K562 (cell line): Measurements from ENCODE around the gene STEAP3.

Experiments used
- NFE2 ChIP-seq: IDR thresholded peaks from 2 replicates; pipeline ENCODE4 v1.6.1; 2014; ENCODE audit warnings: antibody characterized with exemption, low read depth
- RAD21 ChIP-seq, 2 experiments: fragments of 250-450 bp in 1 of 2; fragments of 450-650 bp in 1 of 2; sonication (Bioruptor Pico) in 1 of 2; formaldehyde crosslinking in 1 of 2; IDR thresholded peaks in 1 of 2; conservative IDR thresholded peaks in 1 of 2; 2 replicates each; pipeline versions ENCODE4 v1.4.0 to v1.8.0; 2020 to 2022; ENCODE audit warnings: mild to moderate bottlenecking in 2 of 2, moderate library complexity in 1 of 2
- SIX5 ChIP-seq, 2 experiments: IDR thresholded peaks; 2 replicates each; pipeline ENCODE4 v1.6.1; 2011; ENCODE audit warnings: low read length in 2 of 2, borderline replicate concordance in 1 of 2, low read depth in 1 of 2, mild to moderate bottlenecking in 1 of 2, moderate library complexity in 1 of 2; ENCODE audit not compliant: insufficient read depth in 1 of 2
- TF ChIP-seq, protein P1 (sequence below): sonication (generic); formaldehyde crosslinking; IDR thresholded peaks from 2 replicates; pipeline ENCODE4 v1.9.0; 2022; ENCODE audit warnings: mild to moderate bottlenecking, missing genetic modification reagents
- TF ChIP-seq, protein P2 (sequence below), 2 experiments: fragments of 450-650 bp; IDR thresholded peaks; 2 replicates each; pipeline ENCODE4 v1.6.1; 2016; ENCODE audit warnings: mild to moderate bottlenecking in 2 of 2, borderline replicate concordance in 1 of 2, low read depth in 1 of 2, moderate library complexity in 1 of 2

DNA sequence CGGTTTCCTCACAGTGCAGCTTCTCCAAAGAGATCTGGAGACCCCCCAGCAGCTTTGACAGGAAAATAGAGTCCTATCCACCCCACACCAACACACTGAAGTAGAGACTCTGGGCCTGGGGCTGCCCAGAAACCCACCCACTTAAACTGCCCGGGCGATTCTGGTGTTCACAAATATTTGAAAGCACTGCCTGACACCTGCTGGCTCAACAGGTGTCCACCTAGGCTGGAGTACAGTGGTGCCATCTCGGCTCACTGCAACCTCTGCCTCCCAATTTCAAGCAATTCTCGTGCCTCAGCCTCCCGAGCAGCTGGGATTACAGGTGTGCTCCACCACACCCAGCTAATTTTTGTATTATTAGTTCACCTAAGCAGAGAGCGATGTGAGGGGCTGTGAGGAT lies 5.3 kb downstream of the STEAP3 start:
- TF ChIP-seq, protein P1, sequence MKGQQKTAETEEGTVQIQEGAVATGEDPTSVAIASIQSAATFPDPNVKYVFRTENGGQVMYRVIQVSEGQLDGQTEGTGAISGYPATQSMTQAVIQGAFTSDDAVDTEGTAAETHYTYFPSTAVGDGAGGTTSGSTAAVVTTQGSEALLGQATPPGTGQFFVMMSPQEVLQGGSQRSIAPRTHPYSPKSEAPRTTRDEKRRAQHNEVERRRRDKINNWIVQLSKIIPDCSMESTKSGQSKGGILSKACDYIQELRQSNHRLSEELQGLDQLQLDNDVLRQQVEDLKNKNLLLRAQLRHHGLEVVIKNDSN: no peak
- TF ChIP-seq, protein P2, sequence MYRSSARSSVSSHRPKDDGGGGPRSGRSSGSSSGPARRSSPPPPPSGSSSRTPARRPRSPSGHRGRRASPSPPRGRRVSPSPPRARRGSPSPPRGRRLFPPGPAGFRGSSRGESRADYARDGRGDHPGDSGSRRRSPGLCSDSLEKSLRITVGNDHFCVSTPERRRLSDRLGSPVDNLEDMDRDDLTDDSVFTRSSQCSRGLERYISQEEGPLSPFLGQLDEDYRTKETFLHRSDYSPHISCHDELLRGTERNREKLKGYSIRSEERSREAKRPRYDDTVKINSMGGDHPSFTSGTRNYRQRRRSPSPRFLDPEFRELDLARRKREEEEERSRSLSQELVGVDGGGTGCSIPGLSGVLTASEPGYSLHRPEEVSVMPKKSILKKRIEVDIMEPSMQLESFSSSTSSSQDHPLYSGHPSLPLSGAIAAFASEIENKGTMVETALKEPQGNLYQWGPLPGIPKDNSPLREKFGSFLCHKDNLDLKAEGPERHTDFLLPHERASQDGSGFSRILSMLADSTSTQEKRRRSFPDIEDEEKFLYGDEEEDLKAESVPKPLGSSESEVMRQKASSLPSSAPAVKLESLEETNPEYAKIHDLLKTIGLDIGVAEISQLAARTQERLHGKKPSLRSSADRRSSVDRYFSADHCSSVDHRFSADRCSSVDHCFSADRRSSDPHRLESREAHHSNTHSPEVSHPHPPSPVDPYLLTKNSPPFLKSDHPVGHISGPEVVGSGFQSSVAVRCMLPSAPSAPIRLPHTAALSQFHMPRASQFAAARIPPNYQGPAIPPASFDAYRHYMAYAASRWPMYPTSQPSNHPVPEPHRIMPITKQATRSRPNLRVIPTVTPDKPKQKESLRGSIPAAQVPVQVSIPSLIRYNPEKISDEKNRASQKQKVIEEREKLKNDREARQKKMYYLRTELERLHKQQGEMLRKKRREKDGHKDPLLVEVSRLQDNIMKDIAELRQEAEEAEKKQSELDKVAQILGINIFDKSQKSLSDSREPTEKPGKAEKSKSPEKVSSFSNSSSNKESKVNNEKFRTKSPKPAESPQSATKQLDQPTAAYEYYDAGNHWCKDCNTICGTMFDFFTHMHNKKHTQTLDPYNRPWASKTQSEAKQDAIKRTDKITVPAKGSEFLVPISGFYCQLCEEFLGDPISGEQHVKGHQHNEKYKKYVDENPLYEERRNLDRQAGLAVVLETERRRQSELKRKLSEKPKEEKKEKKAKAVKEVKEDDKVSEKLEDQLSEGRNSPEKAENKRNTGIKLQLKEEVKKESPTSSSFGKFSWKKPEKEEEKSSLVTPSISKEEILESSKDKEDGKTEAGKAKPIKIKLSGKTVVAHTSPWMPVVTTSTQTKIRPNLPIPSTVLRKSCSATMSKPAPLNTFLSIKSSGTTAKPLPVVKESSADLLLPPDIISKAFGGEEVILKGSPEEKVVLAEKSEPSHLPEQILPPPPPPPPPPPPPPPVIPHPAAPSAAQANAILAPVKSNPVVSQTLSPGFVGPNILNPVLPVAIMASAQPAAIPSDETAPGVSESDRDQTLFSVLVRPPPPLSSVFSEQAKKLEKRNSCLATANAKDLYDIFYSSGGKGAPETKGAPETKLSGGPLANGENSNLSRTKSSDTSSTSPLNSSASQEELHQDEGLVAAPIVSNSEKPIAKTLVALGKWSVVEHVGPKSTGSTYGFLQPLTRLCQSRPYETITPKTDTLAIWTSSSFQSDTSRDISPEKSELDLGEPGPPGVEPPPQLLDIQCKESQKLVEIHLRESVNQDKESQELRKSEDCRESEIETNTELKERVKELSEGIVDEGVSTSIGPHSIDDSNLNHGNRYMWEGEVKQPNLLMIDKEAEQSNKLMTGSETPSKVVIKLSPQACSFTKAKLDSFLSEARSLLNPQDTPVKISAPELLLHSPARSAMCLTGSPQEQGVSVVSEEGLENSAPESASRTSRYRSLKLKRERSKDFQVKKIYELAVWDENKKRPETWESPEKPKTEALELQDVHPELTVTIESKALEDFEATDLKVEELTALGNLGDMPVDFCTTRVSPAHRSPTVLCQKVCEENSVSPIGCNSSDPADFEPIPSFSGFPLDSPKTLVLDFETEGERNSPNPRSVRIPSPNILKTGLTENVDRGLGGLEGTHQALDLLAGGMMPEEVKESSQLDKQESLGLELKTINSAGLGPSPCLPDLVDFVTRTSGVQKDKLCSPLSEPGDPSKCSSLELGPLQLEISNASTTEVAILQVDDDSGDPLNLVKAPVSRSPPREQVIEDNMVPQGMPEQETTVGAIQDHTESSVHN (IDR thresholded peaks at IDR 0.05; ENCODE audit: borderline replicate concordance in 1 of 2, low read depth in 1 of 2): no peak
- TF ChIP-seq SIX5 (IDR thresholded peaks at IDR 0.05; ENCODE audit: borderline replicate concordance in 1 of 2, insufficient read depth in 1 of 2, low read depth in 1 of 2, low read length in 2 of 2) (no peak), NFE2 (no peak), RAD21 (CRISPR knock-in tag; conservative IDR thresholded peaks at IDR 0.05 in 1 of 2, IDR thresholded peaks at IDR 0.05 in 1 of 2) (no peak)
